ENCODE data around the gene SESTD1. TPM values are rescaled to one million over a fixed set of nuclear protein-coding genes. Genes with fewer than 3 reads are reported as not detected.

The SESTD1 gene
- total and polyA plus RNA-seq, 2 of the 13 experiments (the other 11 are each of a cell fraction or from before 2014, with no cell fraction given) = 74.4 to 101 TPM

DNA sequence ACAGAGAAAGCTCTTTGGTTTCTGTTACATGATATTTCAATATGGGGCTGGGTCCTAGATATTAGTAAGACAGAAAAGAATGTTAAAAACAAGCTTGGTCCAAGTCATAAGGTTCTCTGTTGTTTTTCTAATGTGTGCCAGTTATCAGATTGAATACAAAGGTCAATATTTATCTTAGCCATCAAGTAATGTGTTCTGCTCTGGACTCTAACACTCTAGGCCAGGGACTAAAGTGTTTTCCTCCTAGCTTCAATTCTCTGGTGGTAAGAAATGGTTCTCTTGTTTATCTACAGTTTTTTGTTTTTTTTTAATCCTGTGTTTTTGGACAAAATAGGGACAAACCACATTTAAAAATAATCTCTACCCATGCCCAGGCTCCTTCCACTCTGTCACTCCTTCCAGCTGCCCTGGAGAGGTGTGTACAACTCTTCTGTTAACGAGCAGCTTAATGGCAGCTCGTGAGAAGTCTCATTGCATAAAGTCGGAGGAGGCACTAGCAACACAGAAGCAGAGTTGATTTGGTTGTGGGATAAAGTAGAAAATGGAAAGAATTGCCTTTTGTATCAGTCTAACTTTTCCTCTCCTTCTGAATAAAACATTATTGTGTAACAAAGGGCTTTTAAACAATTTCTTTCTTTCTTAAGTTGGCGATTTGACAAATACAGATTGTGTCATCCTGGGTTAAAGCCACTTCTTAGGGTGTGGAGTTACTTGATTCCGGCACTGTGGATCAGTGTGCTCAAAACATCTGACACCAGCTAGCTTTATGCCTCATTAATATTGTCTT, 8.0 kb upstream of the SESTD1 start (continued):
- peak; percentile 10; the same call in 1 of the 2 replicates for TF ChIP-seq ZNF281 (CRISPR knock-in tag; IDR thresholded peaks at IDR 0.05; ENCODE audit: borderline replicate concordance)
- no peak for TF ChIP-seq ZNF333 (CRISPR knock-in tag; IDR thresholded peaks at IDR 0.05; ENCODE audit: borderline replicate concordance)
- TF ChIP-seq ZSCAN9 (CRISPR knock-in tag; IDR thresholded peaks at IDR 0.05; ENCODE audit: borderline replicate concordance) = peak; percentile 80; the same call in 1 of the 2 replicates
- peak; percentile 92 for TF ChIP-seq PPARG (CRISPR knock-in tag; conservative IDR thresholded peaks at IDR 0.05)
- no peak for TF ChIP-seq ZNF780A (CRISPR knock-in tag; IDR thresholded peaks at IDR 0.05)
- TF ChIP-seq, protein P1, sequence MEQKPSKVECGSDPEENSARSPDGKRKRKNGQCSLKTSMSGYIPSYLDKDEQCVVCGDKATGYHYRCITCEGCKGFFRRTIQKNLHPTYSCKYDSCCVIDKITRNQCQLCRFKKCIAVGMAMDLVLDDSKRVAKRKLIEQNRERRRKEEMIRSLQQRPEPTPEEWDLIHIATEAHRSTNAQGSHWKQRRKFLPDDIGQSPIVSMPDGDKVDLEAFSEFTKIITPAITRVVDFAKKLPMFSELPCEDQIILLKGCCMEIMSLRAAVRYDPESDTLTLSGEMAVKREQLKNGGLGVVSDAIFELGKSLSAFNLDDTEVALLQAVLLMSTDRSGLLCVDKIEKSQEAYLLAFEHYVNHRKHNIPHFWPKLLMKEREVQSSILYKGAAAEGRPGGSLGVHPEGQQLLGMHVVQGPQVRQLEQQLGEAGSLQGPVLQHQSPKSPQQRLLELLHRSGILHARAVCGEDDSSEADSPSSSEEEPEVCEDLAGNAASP (CRISPR knock-in tag; IDR thresholded peaks at IDR 0.05; ENCODE audit: borderline replicate concordance) = peak; percentile 42; the same call in 1 of the 2 replicates
- TF ChIP-seq, protein P2, sequence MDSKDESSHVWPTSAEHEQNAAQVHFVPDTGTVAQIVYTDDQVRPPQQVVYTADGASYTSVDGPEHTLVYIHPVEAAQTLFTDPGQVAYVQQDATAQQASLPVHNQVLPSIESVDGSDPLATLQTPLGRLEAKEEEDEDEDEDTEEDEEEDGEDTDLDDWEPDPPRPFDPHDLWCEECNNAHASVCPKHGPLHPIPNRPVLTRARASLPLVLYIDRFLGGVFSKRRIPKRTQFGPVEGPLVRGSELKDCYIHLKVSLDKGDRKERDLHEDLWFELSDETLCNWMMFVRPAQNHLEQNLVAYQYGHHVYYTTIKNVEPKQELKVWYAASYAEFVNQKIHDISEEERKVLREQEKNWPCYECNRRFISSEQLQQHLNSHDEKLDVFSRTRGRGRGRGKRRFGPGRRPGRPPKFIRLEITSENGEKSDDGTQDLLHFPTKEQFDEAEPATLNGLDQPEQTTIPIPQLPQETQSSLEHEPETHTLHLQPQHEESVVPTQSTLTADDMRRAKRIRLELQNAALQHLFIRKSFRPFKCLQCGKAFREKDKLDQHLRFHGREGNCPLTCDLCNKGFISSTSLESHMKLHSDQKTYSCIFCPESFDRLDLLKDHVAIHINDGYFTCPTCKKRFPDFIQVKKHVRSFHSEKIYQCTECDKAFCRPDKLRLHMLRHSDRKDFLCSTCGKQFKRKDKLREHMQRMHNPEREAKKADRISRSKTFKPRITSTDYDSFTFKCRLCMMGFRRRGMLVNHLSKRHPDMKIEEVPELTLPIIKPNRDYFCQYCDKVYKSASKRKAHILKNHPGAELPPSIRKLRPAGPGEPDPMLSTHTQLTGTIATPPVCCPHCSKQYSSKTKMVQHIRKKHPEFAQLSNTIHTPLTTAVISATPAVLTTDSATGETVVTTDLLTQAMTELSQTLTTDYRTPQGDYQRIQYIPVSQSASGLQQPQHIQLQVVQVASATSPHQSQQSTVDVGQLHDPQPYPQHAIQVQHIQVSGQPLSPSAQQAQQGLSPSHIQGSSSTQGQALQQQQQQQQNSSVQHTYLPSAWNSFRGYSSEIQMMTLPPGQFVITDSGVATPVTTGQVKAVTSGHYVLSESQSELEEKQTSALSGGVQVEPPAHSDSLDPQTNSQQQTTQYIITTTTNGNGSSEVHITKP (CRISPR knock-in tag; IDR thresholded peaks at IDR 0.05; ENCODE audit: low read depth) = no peak
- no peak for TF ChIP-seq ARNT (IDR thresholded peaks at IDR 0.05)
- TF ChIP-seq ZFX (CRISPR knock-in tag; IDR thresholded peaks at IDR 0.05; ENCODE audit: low read depth) = peak; percentile 44; the same call in 1 of the 2 replicates
- no peak for TF ChIP-seq MAF1 (CRISPR knock-in tag; IDR thresholded peaks at IDR 0.05; ENCODE audit: borderline replicate concordance)
- TF ChIP-seq, protein P3, sequence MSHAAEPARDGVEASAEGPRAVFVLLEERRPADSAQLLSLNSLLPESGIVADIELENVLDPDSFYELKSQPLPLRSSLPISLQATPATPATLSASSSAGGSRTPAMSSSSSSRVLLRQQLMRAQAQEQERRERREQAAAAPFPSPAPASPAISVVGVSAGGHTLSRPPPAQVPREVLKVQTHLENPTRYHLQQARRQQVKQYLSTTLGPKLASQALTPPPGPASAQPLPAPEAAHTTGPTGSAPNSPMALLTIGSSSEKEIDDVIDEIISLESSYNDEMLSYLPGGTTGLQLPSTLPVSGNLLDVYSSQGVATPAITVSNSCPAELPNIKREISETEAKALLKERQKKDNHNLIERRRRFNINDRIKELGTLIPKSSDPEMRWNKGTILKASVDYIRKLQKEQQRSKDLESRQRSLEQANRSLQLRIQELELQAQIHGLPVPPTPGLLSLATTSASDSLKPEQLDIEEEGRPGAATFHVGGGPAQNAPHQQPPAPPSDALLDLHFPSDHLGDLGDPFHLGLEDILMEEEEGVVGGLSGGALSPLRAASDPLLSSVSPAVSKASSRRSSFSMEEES (CRISPR knock-in tag; IDR thresholded peaks at IDR 0.05) = peak; percentile 99
- TF ChIP-seq ZNF747 (CRISPR knock-in tag; IDR thresholded peaks at IDR 0.05; ENCODE audit: borderline replicate concordance) = peak; percentile 20; the same call in 1 of the 2 replicates
- TF ChIP-seq TSC22D2 (CRISPR knock-in tag; IDR thresholded peaks at IDR 0.05; ENCODE audit: borderline replicate concordance) = peak; percentile 36; the same call in 1 of the 2 replicates
- TF ChIP-seq TGIF2 (CRISPR knock-in tag; IDR thresholded peaks at IDR 0.05) = no peak
- peak; percentile 70 for TF ChIP-seq TEAD3 (CRISPR knock-in tag; optimal IDR thresholded peaks at IDR 0.05; ENCODE audit: borderline replicate concordance)
- peak; percentile 92 for TF ChIP-seq FOXA1 (IDR thresholded peaks at IDR 0.05)
- TF ChIP-seq FOXA1 (CRISPR knock-in tag; IDR thresholded peaks at IDR 0.05) = peak; percentile 92
- peak; percentile 89; the same call in 1 of the 2 replicates for TF ChIP-seq HMG20A (CRISPR knock-in tag; IDR thresholded peaks at IDR 0.05; ENCODE audit: borderline replicate concordance)
- no peak for TF ChIP-seq NONO (IDR thresholded peaks at IDR 0.05)
- 0 out of 2 replicates have a peak, but pooled peaks have one; percentile 23 for TF ChIP-seq NONO (CRISPR knock-in tag; conservative IDR thresholded peaks at IDR 0.05)
- no peak for TF ChIP-seq POLR2A (IDR thresholded peaks at IDR 0.05; ENCODE audit: insufficient read depth in 1 of 2, low read depth in 2 of 2, low read length in 2 of 2)
- peak; percentile 27; the same call in 1 of the 2 replicates for TF ChIP-seq ZNF12 (CRISPR knock-in tag; IDR thresholded peaks at IDR 0.05)

All from HepG2 (cell line).